DMS53 (cell line): ENCODE data around the gene FBL.
"Not testable (repeated sequence)": the region's sequence is repeated elsewhere in the genome, so short reads cannot be mapped to it uniquely, and the experiment has no call there.

ENCODE experiments used
- DNase-seq: peaks from one replicate; lab custom pipeline; 2025; lab: John Stamatoyannopoulos, UW

FBL gene

GRCh38 chr19:39876486-39876885 is 30.3 kb upstream of the FBL start:
- not testable (repeated sequence) for DNase-seq

- not testable (repeated sequence) for DNase-seq
Measured at GRCh38 chr19:39875401-39875864, 29.3 kb upstream of the FBL start.

GRCh38 chr19:39874404-39874803 is 28.2 kb upstream of the FBL start:
- DNase-seq: no peak

GRCh38 chr19:39873385-39873784 is 27.2 kb upstream of the FBL start:
- DNase-seq: no peak

- peak; percentile 23 for DNase-seq
Measured at GRCh38 chr19:39871886-39872866, 26.0 kb upstream of the FBL start.

GRCh38 chr19:39871362-39871761 is 25.2 kb upstream of the FBL start:
- DNase-seq: no peak

GRCh38 chr19:39870171-39870971 is 24.2 kb upstream of the FBL start:
- peak; percentile 84 for DNase-seq

GRCh38 chr19:39867952-39868351 is 21.8 kb upstream of the FBL start:
- no peak for DNase-seq

GRCh38 chr19:39867133-39867532 is 21.0 kb upstream of the FBL start:
- no peak for DNase-seq

- no peak for DNase-seq
Measured at GRCh38 chr19:39865953-39866352, 19.8 kb upstream of the FBL start.

GRCh38 chr19:39865186-39865585 is 19.0 kb upstream of the FBL start:
- no peak for DNase-seq

GRCh38 chr19:39864118-39864517 is 17.9 kb upstream of the FBL start:
- DNase-seq: no peak

- peak; percentile 84 for DNase-seq
Measured at GRCh38 chr19:39858541-39858940, 12.4 kb upstream of the FBL start.

- DNase-seq: no peak
Measured at GRCh38 chr19:39852882-39853281, 6.7 kb upstream of the FBL start.

- DNase-seq: no peak
Measured at GRCh38 chr19:39850892-39851291, 4.7 kb upstream of the FBL start.

GRCh38 chr19:39848392-39848791 is 2.2 kb upstream of the FBL start:
- DNase-seq: no peak

- no peak for DNase-seq
Measured at GRCh38 chr19:39847525-39847924, 1.3 kb upstream of the FBL start.

GRCh38 chr19:39846678-39847486 is 703 bp upstream of the FBL start:
- peak; percentile 40 for DNase-seq

GRCh38 chr19:39845584-39845932 is 621 bp downstream of the FBL start:
- peak; percentile 66 for DNase-seq

- DNase-seq: no peak
Measured at GRCh38 chr19:39845172-39845571, 1.0 kb downstream of the FBL start.

GRCh38 chr19:39843919-39844793 is 2.0 kb downstream of the FBL start:
- peak; percentile 80 for DNase-seq
